Ascending aorta (tissue), 2 donors: ENCODE measurements around the gene NADSYN1. TPM values are rescaled to one million over a fixed set of nuclear protein-coding genes. Genes with fewer than 3 reads are reported as not detected.

Experiments used
- DNase-seq, 2 donors: peaks; one replicate each; pipeline ENCODE4 v3.0.0-alpha.2; 2019; ENCODE audit warnings: low spot score in 2 of 2
- H3K27ac ChIP-seq, 2 donors: fragments of 200-600 bp; sonication (generic); one replicate each; pipeline ENCODE4 v1.5.1; 2016 to 2017; ENCODE audit warnings: mild to moderate bottlenecking in 1 of 2
- H3K27me3 ChIP-seq: fragments of 200-600 bp; sonication (generic); one replicate; pipeline ENCODE4 v1.5.1; 2017
- H3K36me3 ChIP-seq, 2 donors: fragments of 200-600 bp; sonication (generic); one replicate each; pipeline ENCODE4 v1.5.1; 2016
- H3K4me1 ChIP-seq, 2 donors: fragments of 200-600 bp; sonication (generic); one replicate each; pipeline ENCODE4 v1.5.1; 2016 to 2017; ENCODE audit warnings: mild to moderate bottlenecking in 1 of 2
- H3K4me3 ChIP-seq, 2 donors: fragments of 200-600 bp; sonication (generic); one replicate each; pipeline ENCODE4 v1.5.1; 2016 to 2017; ENCODE audit warnings: mild to moderate bottlenecking in 1 of 2
- H3K9me3 ChIP-seq, 2 donors: fragments of 200-600 bp; sonication (generic); one replicate each; pipeline ENCODE4 v1.5.1; 2016
- intact Hi-C: fragments of 100-400 bp; cut with DNase I; formaldehyde crosslinking; loops from one replicate; pipeline ENCODE4 v1.15.1; 2023
- total RNA-seq: library from RNA; depleted of rRNA; stranded (reverse); fragments of >200 nt; gene quantifications from one replicate; pipeline ENCODE4 v1.1.0, GENCODE V29; 2016
- TF ChIP-seq, protein P1 (sequence below), 3 experiments: fragments of 200-600 bp in 2 of 3; fragments of 450-650 bp in 1 of 3; sonication (generic) in 2 of 3; IDR thresholded peaks; one replicate each; pipeline ENCODE4 v1.5.1; 2016 to 2019; ENCODE audit warnings: antibody characterized with exemption in 3 of 3, mild to moderate bottlenecking in 1 of 3, moderate library complexity in 1 of 3

The NADSYN1 gene
- total RNA-seq, 1 donor from 2014 or later = 33.3 TPM

DNA sequence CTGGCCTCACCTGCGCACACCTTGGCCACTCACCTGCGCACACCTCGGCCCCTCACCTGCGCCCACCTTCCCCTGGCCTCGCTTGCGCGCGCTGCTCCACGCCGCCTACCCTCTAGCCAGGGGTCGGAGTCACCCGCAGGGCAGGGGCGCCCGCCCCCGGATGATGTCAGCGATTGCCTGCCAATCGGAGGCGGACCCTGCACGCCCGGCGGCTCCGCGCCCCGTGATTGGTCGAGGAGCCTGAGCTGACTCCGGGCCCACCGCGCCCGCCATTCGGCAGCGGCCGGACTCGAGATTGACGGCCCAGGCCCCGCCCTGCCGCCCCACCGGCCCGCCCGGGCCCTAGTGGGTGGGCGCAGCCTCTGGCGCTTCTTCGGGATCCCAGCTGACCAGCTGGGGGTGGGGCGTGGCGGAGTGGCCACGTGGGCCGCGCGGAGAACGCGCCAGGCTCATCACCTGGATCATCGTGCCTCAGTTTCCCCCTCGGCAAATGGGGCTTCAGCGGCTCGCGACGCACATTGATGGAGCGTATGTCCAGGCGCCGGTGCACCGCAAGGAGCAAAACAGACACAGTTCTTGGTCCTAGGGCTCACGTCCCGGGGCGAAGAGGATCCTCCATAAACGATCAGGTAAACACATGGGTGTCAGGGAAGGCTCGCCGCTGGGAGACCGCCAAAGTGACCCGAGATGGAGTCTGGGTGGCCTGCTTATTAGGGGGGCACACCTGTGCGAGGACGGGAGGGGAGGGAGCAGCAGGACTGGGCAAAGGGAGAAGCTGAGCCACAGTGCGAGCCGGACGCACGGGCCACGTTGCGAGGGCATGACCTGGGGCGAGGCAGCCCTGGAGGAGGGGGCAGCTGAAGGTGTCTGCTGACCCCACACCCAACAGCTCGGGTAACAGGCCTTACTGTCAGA, 4.5 kb upstream of the NADSYN1 start, which contains the start of gene DHCR7:
Gene DHCR7, minus strand, starts transcription at position 137 of the 915 bp plus-strand sequence. CDS start 3,441 bp downstream, outside the sequence.
- intact Hi-C loops = loop anchor here (1.0 to 10.0 kb wide), 2 partner anchors 149 to 336 kb away; no protein-coding TSS in a partner anchor
- peaks cover 3 to 20% of the 10 kb centered on the region in 2 donors for H3K4me1 ChIP-seq
- peaks cover 5 to 9% of the 10 kb centered on the region in 2 donors for H3K36me3 ChIP-seq
- H3K27ac ChIP-seq = peak within 1 kb of the TSS; percentile 75 to 79
- TF ChIP-seq, protein P1, sequence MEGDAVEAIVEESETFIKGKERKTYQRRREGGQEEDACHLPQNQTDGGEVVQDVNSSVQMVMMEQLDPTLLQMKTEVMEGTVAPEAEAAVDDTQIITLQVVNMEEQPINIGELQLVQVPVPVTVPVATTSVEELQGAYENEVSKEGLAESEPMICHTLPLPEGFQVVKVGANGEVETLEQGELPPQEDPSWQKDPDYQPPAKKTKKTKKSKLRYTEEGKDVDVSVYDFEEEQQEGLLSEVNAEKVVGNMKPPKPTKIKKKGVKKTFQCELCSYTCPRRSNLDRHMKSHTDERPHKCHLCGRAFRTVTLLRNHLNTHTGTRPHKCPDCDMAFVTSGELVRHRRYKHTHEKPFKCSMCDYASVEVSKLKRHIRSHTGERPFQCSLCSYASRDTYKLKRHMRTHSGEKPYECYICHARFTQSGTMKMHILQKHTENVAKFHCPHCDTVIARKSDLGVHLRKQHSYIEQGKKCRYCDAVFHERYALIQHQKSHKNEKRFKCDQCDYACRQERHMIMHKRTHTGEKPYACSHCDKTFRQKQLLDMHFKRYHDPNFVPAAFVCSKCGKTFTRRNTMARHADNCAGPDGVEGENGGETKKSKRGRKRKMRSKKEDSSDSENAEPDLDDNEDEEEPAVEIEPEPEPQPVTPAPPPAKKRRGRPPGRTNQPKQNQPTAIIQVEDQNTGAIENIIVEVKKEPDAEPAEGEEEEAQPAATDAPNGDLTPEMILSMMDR (IDR thresholded peaks at IDR 0.05) = peak in 1 of 3 experiments; percentile 11
- peak; percentile 82 to 98 for DNase-seq
- H3K4me3 ChIP-seq = peak within 1 kb of the TSS; percentile 79 to 95
- no peaks in the 10 kb centered on the region for H3K9me3 ChIP-seq
- H3K27me3 ChIP-seq = no peaks in the 10 kb centered on the region

DNA sequence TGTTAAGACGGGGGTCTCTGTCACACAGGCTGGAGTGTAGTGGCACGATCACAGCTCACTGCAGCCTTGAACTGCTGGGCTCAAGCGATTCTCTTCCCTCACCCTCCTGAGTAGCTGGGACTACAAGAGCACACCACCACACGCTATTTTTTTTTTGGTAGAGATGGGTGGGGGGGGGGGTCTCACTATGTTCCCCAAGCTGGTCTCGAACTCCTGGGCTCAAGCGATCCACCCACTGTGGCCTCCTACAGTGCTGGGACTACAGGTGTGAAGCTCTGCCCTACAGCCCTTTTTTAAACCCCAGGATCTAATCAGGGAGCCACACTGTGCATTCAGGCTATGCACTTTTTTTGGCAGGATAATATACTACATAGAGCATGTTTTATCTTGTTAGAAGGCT, 3.4 kb upstream of the NADSYN1 start:
- H3K27ac ChIP-seq = peak overlapping the region; percentile 75 to 79

DNA sequence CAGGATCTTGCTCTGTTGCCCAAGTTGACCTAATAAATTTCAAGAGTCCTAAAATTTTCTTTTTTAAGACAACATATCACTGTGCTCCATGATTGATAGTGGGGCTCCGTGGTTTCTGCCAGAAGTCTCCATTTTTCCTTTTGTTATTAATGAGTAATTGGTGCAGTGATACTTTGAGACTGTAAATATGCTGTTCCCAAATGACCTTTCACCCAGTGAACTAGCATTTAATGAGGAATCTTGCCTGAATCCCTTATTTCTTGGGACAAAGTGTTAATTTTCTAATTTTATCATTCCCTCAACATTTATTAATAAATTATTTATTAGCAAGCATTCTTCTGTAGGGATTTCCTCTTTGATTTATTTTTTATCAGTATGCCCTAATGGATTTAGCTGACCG, 2.5 kb upstream of the NADSYN1 start:
- Histone ChIP-seq H3K36me3 (peaks cover 5 to 7% of the 10 kb centered on the region in 2 donors), H3K9me3 (no peaks in the 10 kb centered on the region), H3K27ac (no peak overlapping the region), H3K4me1 (peaks cover 3 to 30% of the 10 kb centered on the region in 2 donors), H3K27me3 (no peaks in the 10 kb centered on the region), H3K4me3 (no peak overlapping the region)
- TF ChIP-seq, protein P1 (IDR thresholded peaks at IDR 0.05) = no peak
- intact Hi-C loops = loop anchor here (10.0 kb wide), 2 partner anchors 484 to 774 kb away; partner anchors contain the start of gene INPPL1
- no peak for DNase-seq

More for the DNA sequence above, 3.4 kb upstream of the NADSYN1 start:
- H3K4me3 ChIP-seq = peak overlapping the region; percentile 79 to 95
- no peaks in the 10 kb centered on the region for H3K9me3 ChIP-seq
- intact Hi-C loops = loop anchor here (10.0 kb wide), 1 partner anchor 335 kb away; no protein-coding TSS in a partner anchor
- TF ChIP-seq, protein P1 (IDR thresholded peaks at IDR 0.05) = no peak
- H3K36me3 ChIP-seq = no peaks in the 10 kb centered on the region
- no peaks in the 10 kb centered on the region for H3K27me3 ChIP-seq
- H3K4me1 ChIP-seq = peaks cover 3 to 30% of the 10 kb centered on the region in 2 donors
- DNase-seq = no peak

DNA sequence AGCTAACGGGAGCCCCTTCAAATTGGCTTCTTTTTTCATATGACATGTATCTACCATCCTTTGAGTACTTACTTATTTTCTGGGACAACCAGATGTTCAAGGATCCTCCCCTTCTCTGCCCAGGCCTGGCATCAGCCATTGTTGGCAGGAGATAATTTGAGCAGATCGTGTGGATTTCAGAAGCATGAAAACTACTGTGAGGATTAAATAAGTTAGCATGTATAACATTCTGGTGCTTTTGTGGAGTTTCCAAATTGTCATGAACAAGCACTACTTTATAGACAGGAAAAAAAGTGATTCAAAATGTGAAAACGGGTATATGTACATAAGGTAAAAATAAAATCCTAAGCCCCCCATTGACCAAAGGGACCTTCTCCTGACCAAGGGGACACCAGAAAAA, 2.1 kb upstream of the NADSYN1 start:
- TF ChIP-seq, protein P1 (IDR thresholded peaks at IDR 0.05) = no peak
- no peak for DNase-seq

DNA sequence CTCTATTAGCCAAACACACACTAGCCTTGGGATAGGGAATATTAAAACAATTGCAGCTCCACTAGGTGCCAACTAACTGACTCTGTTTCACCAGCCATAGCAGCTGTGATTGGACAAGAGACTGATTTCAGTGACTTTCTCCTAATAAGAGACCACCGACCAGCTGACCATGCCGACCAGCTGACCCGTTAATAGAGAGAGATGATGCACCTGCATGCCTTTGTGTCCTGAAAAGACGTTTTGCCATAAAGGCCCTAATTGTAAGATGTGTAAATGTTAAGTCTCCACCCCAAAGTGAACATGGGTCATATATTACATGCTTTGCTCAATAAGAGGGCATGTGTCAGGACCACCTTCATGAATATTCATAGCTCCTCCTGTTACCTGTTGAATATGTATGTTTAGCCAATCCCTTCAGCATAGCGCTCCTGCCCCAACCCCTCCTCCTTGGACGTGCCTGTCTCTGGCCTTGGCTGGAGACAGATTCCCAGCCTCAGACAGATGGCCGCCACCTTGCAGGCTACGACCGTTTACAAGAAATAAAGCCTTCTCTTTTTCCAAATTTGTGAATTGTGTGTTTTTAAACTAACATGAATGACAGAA, 1.3 kb upstream of the NADSYN1 start:
- Histone ChIP-seq H3K27ac (peak overlapping the region; percentile 1 to 74), H3K4me3 (peak overlapping the region in 1 of 2 donors; percentile 68), H3K9me3 (no peaks in the 10 kb centered on the region), H3K36me3 (peaks cover 16 to 19% of the 10 kb centered on the region in 2 donors), H3K27me3 (no peaks in the 10 kb centered on the region), H3K4me1 (peaks cover 3 to 30% of the 10 kb centered on the region in 2 donors)
- TF ChIP-seq, protein P1 (IDR thresholded peaks at IDR 0.05) = no peak
- intact Hi-C loops = loop anchor here (10.0 kb wide), 2 partner anchors 483 to 773 kb away; partner anchors contain the start of gene INPPL1
- DNase-seq = no peak

More for the DNA sequence above, 2.1 kb upstream of the NADSYN1 start:
- intact Hi-C loops = loop anchor here (10.0 kb wide), 2 partner anchors 484 to 774 kb away; partner anchors contain the start of gene INPPL1
- Histone ChIP-seq H3K4me1 (peaks cover 3 to 30% of the 10 kb centered on the region in 2 donors), H3K9me3 (no peaks in the 10 kb centered on the region), H3K27me3 (no peaks in the 10 kb centered on the region), H3K36me3 (peaks cover 8 to 12% of the 10 kb centered on the region in 2 donors), H3K27ac (peak overlapping the region in 1 of 2 donors; percentile 74), H3K4me3 (no peak overlapping the region)
